GM19328 (cell line): ENCODE data around the gene JARID2.

ENCODE experiments used
- ATAC-seq: cut with Tn5 transposase; IDR thresholded peaks from one replicate; pipeline ENCODE4 v1.9.1; 2021; ENCODE audit warnings: mild to moderate bottlenecking, moderate library complexity; ENCODE audit not compliant: unreplicated experiment

Gene JARID2

DNA sequence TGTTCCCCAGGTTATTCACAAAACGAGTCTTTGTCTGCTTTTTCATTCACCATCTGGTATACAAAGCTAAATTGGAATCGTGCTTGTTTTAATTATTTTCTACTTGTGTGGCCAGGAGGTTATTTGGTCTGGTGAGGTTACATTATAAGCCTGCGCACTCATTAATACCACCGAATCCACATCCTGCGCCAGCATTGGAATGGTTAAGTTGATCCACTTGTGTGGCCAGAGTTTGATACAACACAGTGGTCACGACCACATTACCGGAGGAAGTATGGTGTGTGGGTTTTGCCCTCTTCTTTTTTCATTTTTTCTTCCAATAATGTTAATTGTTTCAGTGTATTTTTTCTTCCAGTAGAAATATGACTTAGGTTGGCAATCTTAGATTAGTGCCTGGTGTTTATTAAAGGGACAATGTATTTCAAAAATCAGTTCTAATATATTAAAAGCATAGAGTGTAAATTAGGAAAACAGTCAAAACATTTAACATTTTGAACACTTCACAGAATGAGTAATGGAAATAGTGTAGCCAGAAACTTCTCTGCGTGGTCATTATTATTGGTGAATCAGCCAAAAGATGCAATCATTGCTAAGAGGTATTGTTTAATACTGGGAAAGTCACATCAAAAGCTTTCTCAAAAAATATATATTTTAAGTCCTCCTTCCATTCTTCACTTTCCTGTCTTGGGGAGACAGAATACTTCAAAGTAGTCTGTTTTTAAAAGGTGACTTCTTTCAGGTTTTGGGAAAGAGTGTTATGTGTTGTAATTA, 84.5 kb downstream of the JARID2 start:
- ATAC-seq, result no peak

GRCh38 chr6:15331143-15331542, 85.3 kb downstream of the JARID2 start:
- ATAC-seq, result no peak

DNA sequence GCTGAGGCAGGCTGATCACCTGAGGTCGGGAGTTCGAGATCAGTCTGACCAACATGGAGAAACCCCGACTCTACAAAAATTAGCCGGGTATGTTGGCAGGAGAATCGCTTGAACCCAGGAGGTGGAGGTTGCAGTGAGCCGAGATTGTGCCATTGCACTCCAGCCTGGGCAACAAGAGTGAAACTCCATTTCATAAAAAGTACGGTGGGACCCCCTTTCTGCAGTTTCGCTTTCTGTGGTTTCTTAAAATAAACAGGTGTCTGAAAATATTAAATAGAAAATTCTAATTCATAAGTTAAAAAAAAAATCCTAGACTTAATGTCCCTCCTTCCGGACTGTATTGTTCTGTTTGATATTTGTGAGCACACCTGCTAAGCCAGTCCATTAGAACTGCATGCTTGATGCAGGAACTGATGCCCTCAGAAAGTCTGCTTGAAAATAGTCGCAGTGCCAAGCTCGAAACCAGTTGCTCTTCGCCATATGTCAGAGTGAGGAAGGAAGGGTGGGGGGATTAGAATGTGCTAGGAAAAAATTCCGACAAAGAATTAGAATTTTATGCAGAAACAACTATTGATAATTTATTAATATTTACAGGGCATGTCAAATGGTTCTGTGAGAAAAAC, 85.9 kb downstream of the JARID2 start:
- ATAC-seq, result no peak

DNA sequence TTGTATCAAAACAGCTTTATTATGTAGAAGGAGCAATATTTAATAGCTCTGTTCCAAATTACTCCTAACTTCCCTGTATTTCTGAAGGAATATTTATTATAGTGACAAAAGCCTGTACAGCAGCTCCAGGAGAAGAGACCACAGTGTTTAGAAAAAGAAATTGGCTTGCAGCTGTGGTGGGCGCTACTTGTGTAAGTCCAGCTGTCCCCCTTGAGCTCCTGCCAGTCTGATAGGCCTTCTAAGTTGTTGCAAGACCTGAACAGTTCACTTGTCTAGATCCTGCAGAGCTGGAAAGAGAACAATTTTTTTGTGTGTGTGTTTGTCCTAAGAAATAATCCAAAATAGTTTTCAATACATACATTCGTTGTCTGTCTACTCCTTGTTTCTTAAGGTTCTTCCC, 86.6 kb downstream of the JARID2 start:
- no peak for ATAC-seq

- ATAC-seq, result no peak
Observed at GRCh38 chr6:15335385-15335784, 89.5 kb downstream of the JARID2 start.

- no peak for ATAC-seq
Observed at GRCh38 chr6:15335916-15336315, 90.0 kb downstream of the JARID2 start.

DNA sequence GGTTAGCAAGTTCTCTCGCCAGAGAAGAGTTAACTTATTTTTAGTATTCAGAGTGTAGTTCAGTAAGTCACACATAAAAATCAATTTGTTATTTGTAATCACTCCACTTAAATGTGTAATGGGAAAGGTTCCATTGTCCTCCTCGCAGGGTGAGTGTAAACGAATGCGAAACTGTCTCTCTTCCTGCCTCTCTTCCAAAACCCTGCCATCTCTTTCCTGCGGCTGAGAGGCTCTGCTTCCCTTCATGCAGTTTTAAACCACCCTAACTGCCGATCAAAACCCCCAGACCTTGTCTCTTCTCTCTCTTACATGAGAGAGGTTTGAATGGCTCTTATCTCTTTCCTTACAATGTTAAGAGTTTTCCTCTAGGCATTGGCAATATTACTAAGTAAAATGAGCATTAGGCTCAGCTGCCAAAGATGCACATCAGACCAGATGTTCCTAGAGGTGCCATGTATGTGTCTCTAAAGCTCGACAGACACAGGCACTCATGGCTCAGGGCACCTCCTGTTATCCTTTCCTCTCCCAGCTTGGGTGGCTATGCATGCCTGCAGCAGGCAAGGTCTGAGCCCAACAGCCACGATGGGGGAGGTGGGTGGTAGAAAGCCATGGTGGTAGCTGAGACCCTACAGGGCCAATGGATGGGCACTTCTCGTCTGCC, 91.2 kb downstream of the JARID2 start:
- ATAC-seq, result no peak

DNA sequence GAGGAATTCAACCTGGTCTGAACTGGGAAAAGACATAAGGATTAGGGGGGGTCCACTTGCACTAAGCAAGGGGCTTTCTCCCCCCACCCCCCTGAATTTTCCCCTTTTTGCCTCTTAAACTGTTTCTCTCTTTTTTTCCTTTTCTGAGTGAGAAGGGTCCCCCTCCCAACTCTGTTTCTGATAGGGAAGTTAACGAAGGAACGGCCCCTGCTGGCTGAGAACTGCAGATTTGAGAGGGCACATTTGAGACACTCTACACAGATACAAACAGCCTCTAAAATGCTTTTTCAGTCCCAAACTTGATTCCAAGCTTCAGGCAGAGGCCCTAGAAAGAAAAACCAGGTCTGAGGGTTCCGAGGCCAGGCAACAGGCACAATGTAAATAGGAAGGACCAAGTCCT, 91.7 kb downstream of the JARID2 start:
- ATAC-seq, result no peak

- ATAC-seq, result no peak
Observed at GRCh38 chr6:15338476-15338875, 92.6 kb downstream of the JARID2 start.

DNA sequence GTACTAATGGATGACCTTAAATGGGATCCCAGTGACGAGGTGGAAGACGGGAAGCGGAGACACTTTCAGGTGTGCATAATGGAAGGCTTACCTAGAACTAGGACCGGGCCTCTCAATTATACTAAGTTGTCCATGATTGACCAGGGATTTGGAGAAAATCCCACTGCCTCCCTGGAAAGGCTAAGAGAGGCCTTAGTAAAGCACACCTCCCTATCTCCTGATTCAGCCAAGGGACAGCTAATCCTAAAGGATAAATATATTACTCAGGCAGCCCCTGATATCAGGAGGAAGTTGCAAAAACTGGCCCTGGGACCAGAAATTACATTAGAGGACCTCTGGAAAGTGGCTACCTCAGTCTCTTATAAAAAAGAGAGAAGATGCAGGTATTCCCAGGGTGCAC, 93.2 kb downstream of the JARID2 start:
- ATAC-seq, result no peak

GRCh38 chr6:15340105-15340601, 94.3 kb downstream of the JARID2 start:
- no peak for ATAC-seq

DNA sequence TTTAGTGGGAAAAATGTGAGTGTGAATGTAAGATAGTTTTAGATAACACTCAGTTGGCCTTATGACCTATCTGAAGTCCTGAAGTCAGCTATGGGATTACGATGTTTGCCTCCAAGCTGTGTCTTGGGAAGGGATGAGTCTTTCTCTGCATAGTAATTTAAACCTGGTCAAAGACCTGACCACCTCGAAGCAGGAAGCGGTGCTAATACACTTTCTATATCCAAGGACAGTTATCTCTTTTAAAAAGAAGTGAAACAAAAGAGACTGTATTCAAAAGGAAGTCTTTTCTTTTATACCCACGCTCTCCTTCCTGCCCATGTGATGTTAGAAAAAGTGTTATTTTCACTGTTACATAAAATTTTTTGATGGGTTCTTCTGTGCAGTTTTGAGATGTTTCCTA, 94.9 kb downstream of the JARID2 start:
- ATAC-seq, result no peak

DNA sequence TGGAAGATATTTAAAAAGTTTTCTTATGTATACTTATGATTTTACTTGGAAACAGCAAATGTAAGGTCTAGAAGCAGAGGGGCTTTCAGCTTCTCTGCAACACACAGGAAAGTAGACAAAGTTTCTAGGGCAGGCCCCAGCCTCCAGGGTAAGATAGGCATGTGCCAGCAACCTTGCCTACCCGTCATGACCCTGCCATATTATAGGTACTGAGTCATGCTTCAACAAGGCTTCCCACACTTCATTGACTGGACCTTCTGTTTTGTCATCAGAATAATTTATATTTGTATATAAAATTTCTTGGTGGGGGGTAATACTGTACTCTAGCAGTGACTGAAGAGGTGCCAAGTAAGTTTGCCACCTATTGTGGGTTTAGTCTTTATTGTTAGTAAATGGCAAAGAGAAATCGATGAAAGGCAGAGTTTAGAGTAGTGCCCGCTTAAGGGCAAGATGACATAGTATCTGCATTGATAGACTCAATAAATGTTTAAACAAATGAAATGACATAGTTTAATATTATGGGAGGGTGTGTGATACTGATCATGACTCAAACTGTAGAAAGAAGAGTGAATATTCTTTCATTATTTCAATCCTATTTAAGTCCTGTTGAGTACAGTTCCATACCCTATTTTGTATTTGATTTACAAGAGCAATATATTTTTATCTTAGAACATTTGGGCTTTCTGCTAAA, 95.6 kb downstream of the JARID2 start:
- no peak for ATAC-seq

DNA sequence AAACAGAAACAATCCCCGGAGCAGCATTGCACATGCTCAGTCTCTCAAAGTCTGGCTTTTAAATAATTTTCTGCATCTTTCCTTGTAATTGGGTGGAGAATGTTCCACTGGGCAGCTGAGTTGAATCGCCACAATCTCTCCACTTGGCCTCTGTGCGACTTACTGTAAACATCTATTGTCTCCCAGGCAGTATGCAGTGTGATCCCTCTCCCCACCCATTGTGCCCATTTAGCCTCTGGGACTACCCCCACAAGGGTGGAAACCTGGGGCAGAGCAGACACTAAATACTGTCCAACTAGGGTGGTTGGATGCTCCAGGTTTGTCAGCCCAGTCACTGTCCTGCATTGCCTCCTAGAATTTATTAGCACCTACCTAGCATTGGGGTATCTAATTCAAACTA, 96.2 kb downstream of the JARID2 start:
- ATAC-seq, result no peak

- no peak for ATAC-seq
Observed at GRCh38 chr6:15343490-15344191, 97.8 kb downstream of the JARID2 start.

DNA sequence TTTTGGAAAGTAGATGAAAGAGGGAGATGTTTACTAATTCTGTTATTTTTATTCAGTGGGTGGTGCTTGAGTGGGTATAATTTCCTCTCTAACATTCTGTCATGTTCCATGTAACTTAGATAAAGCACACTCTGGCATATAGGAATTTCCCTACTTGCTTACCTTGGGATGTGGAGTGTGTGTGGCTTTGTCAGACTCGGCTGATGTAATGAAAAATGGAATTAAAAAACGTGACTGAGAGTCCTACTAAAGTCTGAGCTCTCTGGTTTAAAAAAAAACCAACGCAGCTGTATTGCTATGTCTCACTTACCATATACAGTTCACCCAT, 98.3 kb downstream of the JARID2 start:
- no peak for ATAC-seq

DNA sequence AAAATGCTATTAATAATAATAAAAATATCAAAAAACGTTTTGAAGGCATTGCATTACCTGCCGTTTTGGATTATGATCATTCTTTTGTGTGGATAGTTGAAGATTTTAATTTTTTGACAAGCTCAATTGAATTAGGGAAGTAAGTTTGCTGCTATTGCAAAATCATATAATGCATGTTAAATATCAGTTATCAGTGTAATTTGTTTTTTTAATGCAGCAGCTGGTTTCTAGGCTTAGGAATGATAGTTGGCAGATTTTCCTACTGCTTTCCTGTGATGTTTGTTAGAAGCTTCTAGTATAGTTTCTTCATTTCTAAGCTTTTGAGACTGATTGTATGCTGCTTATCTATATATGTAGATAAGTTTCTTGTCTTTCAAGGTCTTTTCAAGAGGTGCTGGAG, 99.0 kb downstream of the JARID2 start:
- no peak for ATAC-seq

GRCh38 chr6:15346315-15346714, 100.4 kb downstream of the JARID2 start:
- no peak for ATAC-seq

DNA sequence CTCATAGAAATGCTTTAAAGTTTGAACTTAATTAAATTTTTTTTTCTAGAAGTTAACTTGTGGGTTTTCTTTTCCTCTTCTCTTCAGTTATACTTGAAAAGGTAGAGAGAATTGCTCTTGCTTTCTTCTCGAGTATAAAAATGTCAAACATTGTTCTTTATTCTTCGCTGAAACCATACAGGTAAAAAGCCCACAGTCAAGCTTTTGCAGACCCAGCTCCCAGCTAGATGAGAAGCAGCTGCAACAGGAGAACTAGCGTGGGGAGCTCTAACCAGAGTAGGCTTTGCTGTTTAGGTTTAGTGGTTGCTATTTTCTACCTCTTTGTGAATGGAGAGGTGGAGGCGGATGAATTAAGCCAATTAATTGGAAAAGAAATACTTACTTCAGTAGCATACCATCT, 102.7 kb downstream of the JARID2 start:
- no peak for ATAC-seq

DNA sequence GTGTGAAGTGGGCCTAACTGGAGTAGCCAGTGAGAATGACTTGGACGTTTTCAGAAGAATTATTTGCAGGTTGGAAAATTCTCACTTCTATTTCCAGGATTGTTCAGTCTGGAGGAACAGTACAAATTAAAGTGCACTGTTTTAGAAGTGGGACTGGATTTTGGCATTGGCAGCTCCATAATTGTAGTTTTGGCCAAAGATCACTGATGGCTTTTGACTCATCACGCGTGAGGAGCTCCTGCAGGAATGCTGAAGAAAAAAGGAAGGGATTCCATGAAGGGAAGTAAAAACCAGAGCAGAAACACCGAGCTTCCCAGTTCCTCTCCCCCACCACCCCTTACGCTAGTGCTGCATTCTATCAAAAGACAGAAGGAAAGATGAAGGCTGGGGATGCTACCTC, 103.5 kb downstream of the JARID2 start:
- no peak for ATAC-seq
